D721Med (cell line): ENCODE measurements around the gene SLC4A4.

Source experiments
- DNase-seq: peaks from one replicate; pipeline ENCODE4 v3.0.0; 2011; ENCODE audit warnings: low spot score; ENCODE audit not compliant: insufficient read length
- FAIRE-seq: peaks from 2 replicates; lab custom pipeline; 2011; peaks lifted over from hg19 to GRCh38; lab: Jason Lieb, UNC
- CTCF ChIP-seq: IDR thresholded peaks from 2 replicates; pipeline ENCODE4 v1.5.1; 2012; ENCODE audit warnings: mild to moderate bottlenecking, control low read depth; ENCODE audit not compliant: insufficient read depth; ENCODE audit errors: missing control alignments

The SLC4A4 gene

DNA sequence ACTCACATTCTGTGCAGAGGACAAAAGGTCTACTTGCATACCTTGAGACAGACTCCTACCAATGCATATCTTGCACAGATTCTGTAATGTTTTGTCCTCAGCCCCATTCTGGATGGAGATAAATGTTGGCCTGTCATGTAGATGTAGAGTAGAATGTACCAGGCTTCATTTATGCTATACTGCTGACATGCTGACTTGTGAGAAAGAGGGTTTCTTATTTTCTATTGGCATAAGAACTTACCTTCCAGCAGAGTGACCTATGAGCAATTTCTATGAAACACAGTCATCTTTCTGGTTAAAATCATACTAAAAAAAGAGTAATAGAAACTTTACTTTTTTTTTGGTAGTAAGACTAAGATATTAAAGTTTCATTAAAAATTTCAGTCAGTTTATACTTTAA lies 17.2 kb downstream of the SLC4A4 start:
- TF ChIP-seq CTCF = no peak
- FAIRE-seq = no peak
- DNase-seq = no peak

- no peak for FAIRE-seq
- no peak for TF ChIP-seq CTCF
- DNase-seq = no peak
Measured at GRCh38 chr4:71356924-71357663, 18.3 kb downstream of the SLC4A4 start.

GRCh38 chr4:71360844-71361243 lies 22.0 kb downstream of the SLC4A4 start:
- TF ChIP-seq CTCF = no peak

DNA sequence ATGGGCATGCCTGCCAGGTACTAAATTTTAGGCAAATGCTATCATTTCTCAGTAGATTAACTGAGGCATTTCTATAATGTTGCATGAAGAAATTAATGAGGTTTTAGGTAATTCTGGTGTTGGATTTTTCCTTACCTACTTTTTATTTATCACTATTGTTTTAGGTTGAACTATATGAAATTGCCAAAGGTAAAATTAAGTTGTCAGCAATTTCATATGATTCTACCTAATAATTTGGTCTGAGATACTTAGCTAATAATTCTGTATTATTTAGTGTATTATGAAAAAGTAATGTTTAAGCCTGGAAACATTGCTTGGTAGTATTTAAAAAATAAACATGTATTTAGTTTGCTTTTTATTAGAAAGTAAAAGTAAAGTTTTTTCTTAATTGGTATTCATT lies 22.7 kb downstream of the SLC4A4 start:
- DNase-seq (no peak), FAIRE-seq (no peak)
- TF ChIP-seq CTCF = no peak

More at GRCh38 chr4:71360844-71361243, 22.0 kb downstream of the SLC4A4 start:
- FAIRE-seq (no peak), DNase-seq (no peak)

GRCh38 chr4:71366766-71367165 lies 27.9 kb downstream of the SLC4A4 start:
- TF ChIP-seq CTCF = no peak
- FAIRE-seq (no peak), DNase-seq (no peak)

- DNase-seq (no peak), FAIRE-seq (no peak)
- no peak for TF ChIP-seq CTCF
Measured at GRCh38 chr4:71367546-71367945, 28.7 kb downstream of the SLC4A4 start.

GRCh38 chr4:71368906-71369305 lies 30.1 kb downstream of the SLC4A4 start:
- no peak for DNase-seq
- no peak for FAIRE-seq
- no peak for TF ChIP-seq CTCF
